OCI-LY1 (cell line): Measurements from ENCODE around the gene MED13.
"Not testable (repeated sequence)": the region's sequence is repeated elsewhere in the genome, so short reads cannot be mapped to it uniquely, and the experiment has no call there.

Experiments used
- EZH2 ChIP-seq: fragments of 200-600 bp; sonication (generic), shearing (Covaris generic); IDR thresholded peaks from 2 replicates; pipeline ENCODE4 v1.8.0; 2017; ENCODE audit warnings: borderline replicate concordance, mixed run types, mild to moderate bottlenecking, antibody characterized with exemption, low read length, moderate library complexity, mixed read lengths
- TF ChIP-seq, protein P1 (sequence below): fragments of 200-600 bp; sonication (generic), shearing (Covaris generic); IDR thresholded peaks from 2 replicates; pipeline ENCODE4 v1.5.1; 2017; ENCODE audit warnings: mild to moderate bottlenecking, antibody characterized with exemption, low read length, moderate library complexity, mixed read lengths

DNA sequence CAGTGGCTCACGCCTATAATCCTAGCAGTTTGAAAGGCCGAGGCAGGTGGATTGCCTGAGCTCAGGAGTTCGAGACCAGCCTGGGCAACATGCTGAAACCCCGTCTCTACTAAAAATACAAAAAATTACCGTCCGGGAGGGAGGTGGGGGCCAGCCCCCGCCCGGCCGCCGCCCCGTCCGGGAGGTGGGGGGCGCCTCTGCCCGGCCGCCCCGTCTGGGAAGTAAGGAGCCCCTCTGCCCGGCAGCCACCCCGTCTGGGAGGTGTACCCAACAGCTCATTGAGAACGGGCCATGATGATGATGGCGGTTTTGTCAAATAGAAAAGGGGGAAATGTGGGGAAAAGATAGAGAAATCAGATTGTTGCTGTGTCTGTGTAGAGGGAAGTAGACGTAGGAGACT, 7.8 kb upstream of the MED13 start:
- TF ChIP-seq, protein P1, sequence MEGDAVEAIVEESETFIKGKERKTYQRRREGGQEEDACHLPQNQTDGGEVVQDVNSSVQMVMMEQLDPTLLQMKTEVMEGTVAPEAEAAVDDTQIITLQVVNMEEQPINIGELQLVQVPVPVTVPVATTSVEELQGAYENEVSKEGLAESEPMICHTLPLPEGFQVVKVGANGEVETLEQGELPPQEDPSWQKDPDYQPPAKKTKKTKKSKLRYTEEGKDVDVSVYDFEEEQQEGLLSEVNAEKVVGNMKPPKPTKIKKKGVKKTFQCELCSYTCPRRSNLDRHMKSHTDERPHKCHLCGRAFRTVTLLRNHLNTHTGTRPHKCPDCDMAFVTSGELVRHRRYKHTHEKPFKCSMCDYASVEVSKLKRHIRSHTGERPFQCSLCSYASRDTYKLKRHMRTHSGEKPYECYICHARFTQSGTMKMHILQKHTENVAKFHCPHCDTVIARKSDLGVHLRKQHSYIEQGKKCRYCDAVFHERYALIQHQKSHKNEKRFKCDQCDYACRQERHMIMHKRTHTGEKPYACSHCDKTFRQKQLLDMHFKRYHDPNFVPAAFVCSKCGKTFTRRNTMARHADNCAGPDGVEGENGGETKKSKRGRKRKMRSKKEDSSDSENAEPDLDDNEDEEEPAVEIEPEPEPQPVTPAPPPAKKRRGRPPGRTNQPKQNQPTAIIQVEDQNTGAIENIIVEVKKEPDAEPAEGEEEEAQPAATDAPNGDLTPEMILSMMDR = not testable (repeated sequence)
- not testable (repeated sequence) for TF ChIP-seq EZH2
